ENCODE data around the gene PAN2.

PAN2 gene, protein sequence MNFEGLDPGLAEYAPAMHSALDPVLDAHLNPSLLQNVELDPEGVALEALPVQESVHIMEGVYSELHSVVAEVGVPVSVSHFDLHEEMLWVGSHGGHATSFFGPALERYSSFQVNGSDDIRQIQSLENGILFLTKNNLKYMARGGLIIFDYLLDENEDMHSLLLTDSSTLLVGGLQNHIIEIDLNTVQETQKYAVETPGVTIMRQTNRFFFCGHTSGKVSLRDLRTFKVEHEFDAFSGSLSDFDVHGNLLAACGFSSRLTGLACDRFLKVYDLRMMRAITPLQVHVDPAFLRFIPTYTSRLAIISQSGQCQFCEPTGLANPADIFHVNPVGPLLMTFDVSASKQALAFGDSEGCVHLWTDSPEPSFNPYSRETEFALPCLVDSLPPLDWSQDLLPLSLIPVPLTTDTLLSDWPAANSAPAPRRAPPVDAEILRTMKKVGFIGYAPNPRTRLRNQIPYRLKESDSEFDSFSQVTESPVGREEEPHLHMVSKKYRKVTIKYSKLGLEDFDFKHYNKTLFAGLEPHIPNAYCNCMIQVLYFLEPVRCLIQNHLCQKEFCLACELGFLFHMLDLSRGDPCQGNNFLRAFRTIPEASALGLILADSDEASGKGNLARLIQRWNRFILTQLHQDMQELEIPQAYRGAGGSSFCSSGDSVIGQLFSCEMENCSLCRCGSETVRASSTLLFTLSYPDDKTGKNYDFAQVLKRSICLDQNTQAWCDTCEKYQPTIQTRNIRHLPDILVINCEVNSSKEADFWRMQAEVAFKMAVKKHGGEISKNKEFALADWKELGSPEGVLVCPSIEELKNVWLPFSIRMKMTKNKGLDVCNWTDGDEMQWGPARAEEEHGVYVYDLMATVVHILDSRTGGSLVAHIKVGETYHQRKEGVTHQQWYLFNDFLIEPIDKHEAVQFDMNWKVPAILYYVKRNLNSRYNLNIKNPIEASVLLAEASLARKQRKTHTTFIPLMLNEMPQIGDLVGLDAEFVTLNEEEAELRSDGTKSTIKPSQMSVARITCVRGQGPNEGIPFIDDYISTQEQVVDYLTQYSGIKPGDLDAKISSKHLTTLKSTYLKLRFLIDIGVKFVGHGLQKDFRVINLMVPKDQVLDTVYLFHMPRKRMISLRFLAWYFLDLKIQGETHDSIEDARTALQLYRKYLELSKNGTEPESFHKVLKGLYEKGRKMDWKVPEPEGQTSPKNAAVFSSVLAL

DNA sequence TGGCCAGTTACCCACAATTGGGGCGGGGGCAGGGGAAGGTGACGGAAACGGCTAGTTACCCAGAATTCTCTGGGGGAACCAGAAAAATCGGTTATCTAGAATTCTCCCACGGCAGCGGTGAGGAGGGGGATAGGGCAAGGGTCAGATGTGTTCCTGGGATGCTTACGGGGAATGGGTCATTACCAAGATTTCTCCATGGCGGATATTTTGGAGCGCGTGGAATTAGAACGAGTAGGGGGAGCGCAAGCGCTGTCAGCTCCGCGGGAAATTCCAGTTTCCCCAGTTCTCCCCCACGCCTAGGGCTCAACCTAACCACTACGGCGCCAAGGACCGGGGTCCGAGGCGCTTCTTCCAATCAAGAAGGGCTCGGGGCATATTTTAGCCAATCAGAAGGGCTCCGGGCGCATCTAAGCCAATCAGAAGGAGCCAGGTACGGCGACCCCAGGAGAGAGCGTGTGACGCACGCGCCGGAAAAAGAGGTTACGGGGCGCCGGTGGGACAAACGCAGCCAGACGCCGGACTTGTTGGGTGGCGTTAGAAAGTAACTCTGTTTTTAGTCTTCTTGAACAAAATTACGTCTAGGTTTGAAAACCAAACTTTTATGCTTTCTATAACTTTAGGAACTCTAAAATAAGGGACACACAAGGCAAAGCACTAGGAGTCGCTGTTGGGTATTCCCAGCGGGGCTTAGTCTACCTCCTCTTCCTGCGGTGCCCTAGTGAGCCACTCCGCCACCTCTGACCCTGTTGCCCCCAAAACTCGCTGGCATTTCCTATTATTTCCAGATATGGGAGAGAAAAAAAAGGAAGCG lies at the start of gene PAN2:
TSS of gene PAN2 (minus strand) at position 322 of the 811 bp plus-strand sequence. CDS start 906 bp downstream, outside the sequence.
- peak; percentile 53 for FAIRE-seq
- peak; percentile 98 for DNase-seq (ENCODE audit: insufficient read length, low spot score)
- peak; percentile 50 for TF ChIP-seq POLR2A (IDR thresholded peaks at IDR 0.05; ENCODE audit: low read depth, low read length)

DNA sequence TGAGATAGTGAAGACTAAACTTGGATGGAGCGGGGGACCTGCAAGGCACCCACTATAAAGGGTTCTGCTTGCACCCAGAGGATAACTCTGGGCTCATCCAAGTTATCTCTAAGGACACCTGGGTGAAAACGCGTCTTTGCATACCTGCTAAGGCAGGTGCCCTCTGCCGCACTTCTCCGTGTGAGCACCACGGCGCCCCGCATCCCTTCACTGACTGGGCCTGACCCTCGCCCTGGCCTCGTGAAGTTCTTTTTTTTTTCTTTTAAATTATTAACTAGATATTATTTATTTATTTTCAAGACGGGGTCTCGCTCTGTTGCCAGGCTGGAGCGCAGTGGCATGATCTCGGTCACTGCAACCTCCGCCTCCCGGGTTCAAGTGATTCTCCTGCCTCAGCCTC lies 48.8 kb upstream of the PAN2 start:
- no peak for FAIRE-seq
- TF ChIP-seq POLR2A (IDR thresholded peaks at IDR 0.05; ENCODE audit: low read depth, low read length) = no peak
- DNase-seq (ENCODE audit: insufficient read length, low spot score) = no peak

DNA sequence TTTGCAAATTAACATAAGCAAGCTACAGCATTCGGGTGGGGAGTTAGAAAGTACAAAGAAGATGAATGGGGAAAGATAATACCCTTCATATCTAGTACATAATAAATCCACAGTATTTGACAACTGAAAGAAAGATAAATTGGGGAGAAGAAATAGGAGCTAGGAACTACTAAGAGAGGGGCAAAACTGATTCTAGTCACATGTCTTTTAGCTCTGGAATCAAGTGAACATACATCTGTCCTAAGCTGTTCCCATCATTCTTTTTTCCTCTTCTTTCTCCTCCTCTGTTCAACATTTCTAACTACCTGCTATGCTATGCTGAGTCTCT lies 44.2 kb upstream of the PAN2 start:
- no peak for TF ChIP-seq POLR2A (IDR thresholded peaks at IDR 0.05; ENCODE audit: low read depth, low read length)
- DNase-seq (ENCODE audit: insufficient read length, low spot score) = no peak
- FAIRE-seq = no peak

DNA sequence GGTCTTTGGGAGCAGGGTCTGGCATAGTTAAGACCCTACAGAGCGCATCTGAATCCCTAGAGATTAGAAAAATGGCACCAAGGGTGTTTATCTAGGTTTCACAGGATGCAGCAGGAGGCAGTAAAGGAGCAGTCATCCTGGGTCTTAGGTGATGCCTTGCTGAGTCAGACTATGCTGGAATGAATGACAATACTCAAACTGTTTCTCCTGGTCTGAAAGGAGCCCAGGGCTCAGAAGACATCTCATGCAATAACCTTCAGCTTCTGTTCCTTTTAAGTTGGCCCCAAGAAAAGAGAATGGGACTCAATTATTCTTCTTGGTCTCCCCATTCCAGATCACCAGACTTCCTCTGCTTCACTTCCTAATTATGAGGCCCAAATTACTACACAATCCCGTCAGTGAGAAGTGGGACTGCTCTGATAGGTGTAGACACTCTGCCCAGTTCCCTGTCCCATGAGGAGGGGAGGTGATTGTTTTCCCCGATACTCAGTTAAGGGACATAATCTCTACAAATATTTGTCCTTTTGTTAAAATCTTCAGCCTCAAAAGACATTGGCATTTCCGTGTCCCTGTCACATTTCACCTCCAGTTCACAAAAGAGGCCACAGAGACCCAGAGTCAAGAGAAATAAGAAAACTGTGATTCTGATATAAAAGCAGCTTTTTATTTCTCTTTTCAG lies 43.6 kb upstream of the PAN2 start:
- no peak for TF ChIP-seq POLR2A (IDR thresholded peaks at IDR 0.05; ENCODE audit: low read depth, low read length)
- DNase-seq (ENCODE audit: insufficient read length, low spot score) = peak; percentile 23
- peak; percentile 57 for FAIRE-seq

DNA sequence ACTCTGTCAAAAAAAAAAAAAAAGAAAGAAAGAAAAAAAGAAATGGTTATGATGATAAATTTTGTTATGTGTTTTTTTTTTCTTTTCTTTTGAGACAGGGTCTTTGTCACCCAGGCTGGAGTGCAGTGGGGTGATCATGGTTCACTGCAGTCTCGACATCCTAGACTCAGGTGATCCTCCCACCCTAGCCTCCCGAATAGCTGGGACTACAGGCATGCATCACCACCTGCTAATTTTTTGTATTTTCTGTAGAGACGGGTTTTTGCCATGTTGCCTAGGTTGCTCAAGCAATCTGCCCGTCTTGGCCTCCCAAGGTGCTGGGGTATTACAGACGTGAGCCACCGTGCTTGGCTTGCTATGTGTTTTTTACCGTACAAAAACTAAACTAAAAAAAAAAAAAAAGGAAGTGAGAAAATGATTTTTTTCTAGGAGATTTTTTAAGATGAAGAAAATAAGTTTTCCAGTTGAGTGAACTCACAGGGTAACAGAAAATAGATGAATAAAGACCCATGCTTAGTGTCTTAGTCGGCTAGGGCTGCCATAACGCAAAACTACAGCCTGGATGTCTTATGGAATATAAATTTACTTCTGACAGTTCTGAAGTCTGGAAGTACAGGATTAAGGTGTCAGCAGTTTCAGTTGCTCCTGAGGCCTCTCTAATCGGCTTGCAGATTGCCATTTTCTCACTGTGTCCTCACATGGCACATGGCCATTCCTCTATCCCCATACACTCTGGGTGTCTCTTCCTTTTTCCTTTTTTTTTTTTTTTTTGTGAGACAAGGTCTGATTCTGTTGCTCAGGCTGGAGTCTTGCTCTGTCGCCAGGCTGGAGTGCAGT lies 42.0 kb upstream of the PAN2 start:
- TF ChIP-seq POLR2A (IDR thresholded peaks at IDR 0.05; ENCODE audit: low read depth, low read length) = no peak
- FAIRE-seq = no peak
- no peak for DNase-seq (ENCODE audit: insufficient read length, low spot score)

DNA sequence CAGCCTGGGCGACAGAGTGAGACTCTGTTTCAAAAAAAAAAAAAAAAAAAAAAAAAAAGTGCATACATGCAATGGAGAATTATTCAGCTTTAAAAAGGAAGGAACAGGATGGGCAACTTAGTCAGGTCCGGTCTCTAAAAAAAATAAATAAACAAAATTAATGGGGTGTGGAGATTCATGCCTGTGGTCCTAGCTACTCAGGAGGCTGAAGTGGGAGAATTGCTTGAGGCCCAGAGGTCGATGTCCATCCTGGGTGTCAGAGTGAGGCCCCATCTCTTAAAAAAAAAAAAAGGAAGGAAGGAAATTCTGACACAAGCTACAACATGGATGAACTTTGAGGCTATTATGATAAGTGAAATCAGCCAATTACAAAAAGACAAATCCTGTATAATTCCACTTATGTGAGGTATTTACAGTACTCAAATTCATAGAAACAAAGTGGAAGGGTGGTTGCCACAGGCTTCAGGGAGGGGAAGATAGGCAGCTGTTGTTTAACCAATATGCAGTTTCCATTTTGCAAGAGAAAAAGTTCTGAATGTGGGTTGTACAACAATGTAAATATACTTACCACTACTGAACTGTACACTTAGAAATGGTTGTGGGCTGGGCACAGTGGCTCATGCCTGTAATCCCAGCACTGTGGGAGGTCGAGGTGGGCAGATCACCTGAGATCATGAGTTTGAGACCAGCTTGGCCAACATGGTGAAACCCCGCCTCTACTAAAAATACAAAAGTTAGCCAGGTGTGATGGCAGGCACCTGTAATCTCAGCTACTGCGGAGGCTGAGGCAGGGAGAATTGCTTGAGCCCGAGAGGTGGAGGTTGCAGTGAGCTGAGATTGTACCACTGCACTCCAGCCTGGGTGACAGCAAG lies 41.2 kb upstream of the PAN2 start:
- no peak for TF ChIP-seq POLR2A (IDR thresholded peaks at IDR 0.05; ENCODE audit: low read depth, low read length)
- FAIRE-seq (no peak), DNase-seq (ENCODE audit: insufficient read length, low spot score) (no peak)

DNA sequence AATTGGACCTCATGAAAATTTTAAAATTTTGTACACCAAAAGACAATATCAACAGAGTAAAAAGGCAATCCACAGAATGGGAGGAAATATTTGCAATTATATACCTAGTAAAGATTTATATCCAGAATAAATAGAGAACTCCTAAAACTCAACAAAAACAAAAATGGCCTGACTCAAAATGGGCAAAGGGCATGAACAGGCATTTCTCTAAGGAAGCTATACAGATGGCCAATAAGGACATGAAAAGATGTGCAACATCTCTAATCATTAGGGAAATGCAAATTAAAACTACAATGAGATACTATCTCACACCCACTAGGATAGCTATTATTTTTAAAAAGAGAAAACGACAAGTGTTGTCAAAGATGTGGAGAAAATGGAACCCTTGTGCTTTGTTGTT lies 39.7 kb upstream of the PAN2 start:
- no peak for TF ChIP-seq POLR2A (IDR thresholded peaks at IDR 0.05; ENCODE audit: low read depth, low read length)
- FAIRE-seq (no peak), DNase-seq (ENCODE audit: insufficient read length, low spot score) (no peak)

DNA sequence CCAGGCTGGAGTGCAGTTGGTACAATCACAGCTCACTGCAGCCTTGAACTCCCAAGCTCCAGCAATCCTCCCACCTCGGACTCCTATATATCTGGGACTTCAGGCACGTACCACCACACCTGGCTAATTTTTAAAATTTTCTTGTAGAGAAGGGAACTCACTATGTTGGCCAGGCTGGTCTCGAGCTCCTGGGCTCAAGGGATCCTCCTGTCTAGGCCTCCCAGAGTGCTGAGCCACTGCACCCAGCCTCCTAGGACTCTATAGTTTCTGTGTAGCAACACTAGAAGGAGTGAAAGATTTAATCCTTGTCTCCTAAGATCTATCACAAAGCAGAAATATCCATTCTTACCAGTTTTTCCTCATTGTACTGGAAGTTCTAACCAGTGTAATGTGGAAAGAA lies 33.1 kb upstream of the PAN2 start:
- no peak for TF ChIP-seq POLR2A (IDR thresholded peaks at IDR 0.05; ENCODE audit: low read depth, low read length)
- no peak for DNase-seq (ENCODE audit: insufficient read length, low spot score)
- FAIRE-seq = no peak

DNA sequence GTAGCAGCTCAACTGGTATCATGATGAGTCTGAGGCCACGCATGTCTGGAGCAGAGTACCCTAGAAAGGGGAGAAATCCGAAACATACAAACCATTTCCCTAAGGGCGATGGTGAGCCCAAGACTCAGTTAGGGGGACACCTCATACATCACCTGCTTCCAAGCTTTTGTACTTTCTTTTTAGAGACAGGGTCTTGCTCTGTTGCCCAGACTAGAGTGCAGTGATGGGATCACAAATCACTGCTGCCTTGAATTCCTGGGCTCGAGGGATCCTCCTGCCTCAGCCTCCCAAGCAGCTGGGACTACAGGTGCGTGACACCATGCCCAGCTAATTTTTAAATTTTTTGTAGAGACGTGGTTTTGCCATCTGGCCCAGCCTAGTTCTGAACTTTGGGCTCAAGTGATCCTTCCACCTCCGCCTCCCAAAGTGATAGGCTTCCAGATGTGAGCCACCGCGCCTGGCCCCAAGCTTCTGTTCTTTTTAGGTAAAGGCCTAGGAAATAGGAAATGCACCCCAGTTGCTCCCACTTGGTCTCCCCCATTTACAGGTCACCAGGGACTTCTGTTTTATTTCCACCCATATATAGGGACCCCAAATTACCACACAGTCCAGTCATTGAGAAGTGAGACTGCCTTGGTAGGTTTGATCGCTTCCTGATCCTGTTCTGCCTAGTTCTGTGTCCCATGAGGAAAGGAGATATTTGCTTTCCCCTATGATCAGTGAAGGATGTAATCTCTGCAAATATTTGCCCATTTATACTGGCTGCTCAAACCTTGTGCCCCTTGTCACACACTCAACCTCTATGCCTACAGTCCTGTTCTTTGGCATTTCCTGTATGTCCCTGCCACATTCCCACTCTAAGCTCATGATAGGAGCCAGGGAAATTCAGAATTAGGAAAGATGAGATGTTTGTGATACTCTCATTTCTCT lies 28.6 kb upstream of the PAN2 start, which contains the start of gene APOF:
TSS of gene APOF (minus strand) at position 728 of the 930 bp plus-strand sequence. CDS start at position 616, 112 bp downstream.
- DNase-seq (ENCODE audit: insufficient read length, low spot score) (no peak), FAIRE-seq (no peak)
- TF ChIP-seq POLR2A (IDR thresholded peaks at IDR 0.05; ENCODE audit: low read depth, low read length) = no peak

DNA sequence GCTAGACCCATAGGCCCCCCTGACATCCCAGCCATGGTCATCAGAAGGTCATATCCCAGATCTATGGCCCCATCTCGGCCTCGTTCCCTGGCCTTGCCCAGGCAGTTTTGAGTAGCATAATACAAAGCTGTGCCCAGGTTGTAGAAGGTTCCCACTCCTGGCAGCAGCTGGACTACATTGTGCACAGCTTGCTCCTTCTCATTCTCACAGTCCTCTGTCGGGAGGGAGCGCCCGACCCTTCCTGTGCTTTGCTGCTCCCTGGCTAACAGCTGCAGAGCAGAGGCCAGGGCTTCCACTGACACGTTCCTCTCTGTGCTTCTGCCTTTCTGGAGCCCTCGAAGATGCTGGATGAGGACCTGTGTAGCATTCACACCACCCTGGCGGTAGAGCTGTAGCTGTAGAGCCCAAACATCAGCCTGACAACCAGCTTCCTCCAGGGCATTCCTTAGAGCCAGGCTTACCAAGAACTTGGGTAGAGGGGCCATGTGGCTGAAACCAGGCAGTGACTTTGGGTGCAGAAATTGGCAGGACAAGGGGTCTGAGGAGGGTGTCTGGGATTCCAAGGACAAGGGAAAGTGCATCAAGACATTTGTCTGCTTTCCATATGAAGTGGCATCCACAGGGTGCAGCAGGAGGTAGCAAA lies 27.8 kb upstream of the PAN2 start:
- FAIRE-seq (no peak), DNase-seq (ENCODE audit: insufficient read length, low spot score) (no peak)
- no peak for TF ChIP-seq POLR2A (IDR thresholded peaks at IDR 0.05; ENCODE audit: low read depth, low read length)

Data from H54 (cell line).